KG1 (cell line): ENCODE data around the gene CD5L.

ENCODE experiments used
- DNase-seq: peaks from one replicate; lab custom pipeline; 2025; lab: John Stamatoyannopoulos, UW

The CD5L gene

GRCh38 chr1:157841708-157842107 is at the start of gene CD5L:
Gene CD5L (minus strand): TSS chr1:157841808. CDS start chr1:157841701, 107 bp downstream.
- no peak for DNase-seq

DNA sequence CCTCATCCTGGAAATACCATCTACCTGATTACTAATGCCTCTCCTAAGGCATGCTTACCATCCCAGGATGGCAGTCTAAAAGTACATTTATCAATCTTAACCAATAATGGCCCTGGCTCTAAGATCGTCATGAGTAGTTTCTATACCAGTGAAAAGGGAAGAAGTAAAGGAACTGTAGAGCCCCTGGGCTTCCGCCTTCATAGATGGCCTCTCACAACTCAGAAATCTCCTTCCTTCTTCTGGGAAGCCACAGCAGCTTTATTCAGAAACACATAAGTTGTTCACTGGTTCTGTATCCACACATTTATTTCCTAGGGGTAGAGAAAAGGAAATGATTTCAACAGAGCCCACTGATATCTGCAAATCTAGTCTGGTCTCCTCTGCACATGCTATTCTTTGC is 41.0 kb upstream of the CD5L start:
- DNase-seq = no peak

DNA sequence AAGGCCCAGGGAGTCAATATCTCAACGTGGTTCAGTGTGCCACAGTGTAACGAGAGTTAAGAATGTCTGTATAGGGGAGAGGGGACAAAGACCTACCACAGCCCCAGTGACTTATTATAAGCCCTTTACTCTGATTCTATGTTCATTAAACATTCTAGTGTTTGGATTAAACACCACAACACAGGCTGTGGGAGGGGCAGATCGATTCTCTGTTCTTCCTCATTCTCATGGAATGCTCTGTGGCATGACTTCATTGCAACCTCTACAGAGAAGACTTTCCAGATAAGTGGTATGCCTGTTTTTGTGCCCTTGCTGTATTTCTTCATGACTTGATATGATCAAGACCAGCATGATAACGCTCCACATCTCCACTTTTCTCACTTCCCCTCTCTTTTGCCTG is 39.0 kb upstream of the CD5L start:
- no peak for DNase-seq

DNA sequence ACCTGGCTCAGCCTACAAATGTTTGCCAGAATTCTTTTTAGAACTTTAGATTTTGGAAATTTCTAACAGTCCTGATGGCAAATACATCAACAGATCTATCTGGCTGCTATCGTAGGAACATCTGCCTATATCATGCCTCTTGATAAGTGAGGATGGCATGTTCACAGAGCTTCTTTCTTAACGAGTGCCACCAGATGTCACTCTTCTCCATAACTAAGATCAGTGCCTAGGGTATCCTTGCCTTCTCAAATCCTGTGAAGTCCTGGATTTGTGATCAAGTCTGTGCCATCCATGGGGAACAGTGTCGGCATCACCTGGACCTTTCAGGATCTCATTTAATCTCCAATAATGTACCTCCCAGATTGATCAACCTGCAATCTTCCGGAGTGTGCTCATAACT is 36.5 kb upstream of the CD5L start:
- no peak for DNase-seq

DNA sequence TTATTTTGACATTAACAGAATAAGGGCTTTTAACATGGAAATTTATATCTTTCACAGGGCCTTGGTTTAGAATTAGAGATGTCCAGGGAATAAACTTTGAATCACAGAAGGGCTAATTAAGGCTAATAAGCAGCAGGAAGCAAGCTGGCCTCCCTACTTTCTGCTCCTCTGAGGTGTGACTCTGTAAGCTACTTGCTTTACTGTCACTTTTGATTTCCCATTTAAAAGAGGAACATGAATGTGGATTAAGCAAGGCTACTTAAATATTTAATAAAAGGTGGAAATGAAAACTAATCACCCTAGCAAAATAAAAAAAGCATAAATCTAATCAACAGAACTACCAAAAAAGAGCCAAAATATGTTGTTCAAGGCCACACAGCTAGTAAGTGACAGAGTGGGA is 28.9 kb upstream of the CD5L start:
- DNase-seq = no peak

DNA sequence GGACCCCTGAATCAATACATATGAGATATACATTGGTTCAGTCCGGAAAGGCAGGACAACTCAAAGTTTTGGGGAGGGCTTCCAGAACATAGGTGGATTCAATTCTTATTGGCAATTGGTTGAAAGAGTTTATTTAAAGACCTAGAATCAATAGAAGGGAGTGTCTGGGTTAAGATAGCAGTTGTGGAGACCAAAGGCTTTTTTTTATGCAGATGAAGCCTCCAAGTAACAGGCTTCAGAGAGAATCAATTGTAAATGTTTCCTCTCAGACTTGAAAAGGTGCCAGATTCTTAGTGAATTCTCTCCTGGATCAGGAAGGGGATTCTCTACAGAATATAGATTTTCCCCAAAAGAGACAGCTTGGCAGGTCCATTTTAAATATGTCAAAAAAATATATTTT is 27.0 kb upstream of the CD5L start:
- DNase-seq = no peak

DNA sequence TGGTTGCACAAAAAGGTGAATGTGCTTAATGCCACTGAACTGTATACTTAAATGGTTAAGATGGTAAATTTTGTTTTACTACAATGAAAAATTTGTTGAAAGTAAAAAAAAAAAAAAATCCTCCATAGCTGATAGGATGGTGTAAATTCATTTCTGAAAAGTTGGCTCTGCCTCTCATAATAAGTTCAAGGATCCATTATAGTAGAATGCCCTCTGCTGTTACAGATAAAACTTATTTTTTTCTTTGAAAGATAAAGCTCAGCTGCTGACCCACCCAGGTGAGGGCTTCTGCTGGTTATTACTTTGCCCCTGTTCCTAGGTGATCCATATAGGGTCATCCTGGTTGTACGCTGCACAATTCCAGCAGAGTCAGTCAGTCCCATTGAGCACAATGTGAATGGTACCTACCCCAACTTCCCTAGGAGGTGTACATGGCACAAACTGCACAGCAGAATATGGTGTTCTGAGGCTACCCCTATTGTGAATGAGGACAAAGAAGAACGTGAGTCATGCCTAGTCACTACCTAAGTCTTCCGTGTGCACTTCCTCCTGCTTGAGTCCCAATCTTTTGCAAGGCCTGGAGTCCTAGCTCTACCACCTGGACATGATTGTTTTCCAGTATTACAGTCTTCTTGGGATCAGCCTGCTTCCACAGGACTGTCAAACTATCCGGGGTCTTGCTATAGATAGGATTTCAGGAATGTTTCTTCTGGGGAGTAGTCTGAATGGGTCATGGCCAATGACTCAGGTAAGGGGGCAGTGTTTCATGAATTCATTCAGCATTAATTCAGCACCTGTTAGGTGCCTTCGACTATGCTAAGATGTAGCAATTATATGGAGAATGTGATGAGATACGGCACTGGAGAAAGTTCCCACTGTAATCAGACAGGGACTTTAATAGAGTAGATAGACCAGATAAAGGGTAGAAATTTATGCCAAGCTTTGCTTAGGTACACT is 20.8 kb upstream of the CD5L start:
- no peak for DNase-seq

- DNase-seq = no peak
These were observed 14.9 kb upstream of the CD5L start for GRCh38 chr1:157856538-157856937.

GRCh38 chr1:157852476-157852875 is 10.9 kb upstream of the CD5L start:
- DNase-seq = no peak

DNA sequence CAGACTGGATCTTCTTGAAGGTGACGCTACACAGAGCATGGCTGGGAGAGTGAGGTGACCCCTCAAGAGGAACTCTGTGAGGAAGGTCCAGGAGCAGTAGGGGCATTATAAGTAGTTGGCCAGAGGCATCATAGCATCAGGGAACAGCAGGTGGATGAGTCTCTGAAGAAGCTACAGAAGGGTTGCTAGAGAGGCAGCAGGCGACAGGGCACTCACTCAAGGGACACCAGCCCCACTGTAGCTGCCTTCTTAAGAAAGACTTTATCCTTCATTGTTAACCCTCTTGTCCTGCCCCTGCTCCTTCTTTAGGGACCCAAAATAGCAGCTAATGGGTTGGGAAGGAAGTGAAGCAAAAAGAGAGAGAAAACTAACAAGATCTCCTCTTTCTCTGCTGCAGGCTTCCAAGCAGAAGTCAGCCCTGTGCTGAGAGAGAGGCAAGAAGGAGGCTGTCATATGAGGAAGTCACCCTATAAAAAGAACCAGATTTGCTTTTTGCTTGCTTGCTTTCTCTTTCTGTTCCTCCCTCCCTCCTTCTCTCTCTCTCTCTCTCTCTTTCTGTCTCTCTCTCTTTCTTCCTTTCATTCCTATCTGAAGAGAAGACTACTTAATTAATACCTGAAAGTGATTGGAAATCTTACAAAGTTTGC is 7.7 kb upstream of the CD5L start:
- no peak for DNase-seq

- DNase-seq = no peak
These were observed 2.7 kb upstream of the CD5L start for GRCh38 chr1:157844089-157844830.

DNA sequence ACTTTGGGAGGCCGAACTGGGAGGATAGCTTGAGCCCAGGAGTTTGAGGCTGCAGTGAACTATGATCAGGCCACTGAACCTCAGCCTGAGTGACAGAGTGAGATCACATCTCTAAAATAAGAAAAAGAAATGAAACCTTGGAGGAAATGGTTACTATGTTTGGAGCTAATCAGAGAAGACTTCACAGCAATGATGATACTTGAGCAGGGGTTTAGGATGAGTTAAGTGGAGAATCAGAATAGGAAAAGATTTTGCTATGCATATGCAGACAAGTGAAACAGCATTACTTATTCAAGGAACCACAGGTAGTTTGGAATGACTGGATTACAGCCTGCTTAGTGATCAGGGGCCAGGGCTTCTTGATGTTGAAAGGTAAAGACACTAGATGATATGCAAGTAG is 1.3 kb upstream of the CD5L start:
- DNase-seq = no peak

DNA sequence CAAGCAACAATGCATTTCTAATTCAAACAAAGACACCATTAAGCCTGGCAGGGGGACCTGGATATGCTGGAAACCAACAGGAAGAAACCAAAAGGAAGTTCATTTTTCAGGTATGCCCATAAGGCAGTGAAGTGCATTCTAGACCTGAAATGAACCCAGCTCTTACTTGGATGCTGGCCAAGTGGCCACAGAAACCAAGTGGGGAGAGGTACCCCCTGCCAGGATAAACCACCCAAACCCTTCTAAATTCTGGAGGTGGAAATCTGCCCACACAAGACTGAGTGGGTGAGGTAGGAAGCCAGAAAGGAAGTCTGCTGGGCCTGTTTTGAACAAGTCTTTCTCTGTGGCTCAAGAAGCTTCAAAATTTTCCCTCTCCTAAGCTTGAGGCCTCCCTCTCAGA is 2.6 kb downstream of the CD5L start:
- no peak for DNase-seq

DNA sequence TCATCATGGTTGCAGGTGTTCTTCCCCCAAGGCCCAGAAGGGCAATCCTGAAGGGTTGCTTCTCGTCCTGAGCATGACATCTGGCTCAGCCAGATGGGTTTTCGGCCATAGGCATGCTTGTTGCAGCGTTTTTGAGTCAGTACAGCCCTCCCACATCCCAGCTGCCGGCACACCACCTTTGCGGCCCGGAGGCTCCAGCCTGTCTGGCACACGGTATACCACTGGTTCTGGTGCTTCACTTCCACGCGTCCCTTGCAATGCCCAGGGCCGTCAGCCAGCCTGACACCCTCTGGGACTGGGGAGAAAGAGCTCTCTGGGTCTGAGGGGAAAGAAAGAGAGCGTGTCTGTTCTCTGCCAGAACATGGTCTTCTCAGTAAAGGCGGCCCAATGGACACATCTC is 7.2 kb downstream of the CD5L start:
- no peak for DNase-seq

DNA sequence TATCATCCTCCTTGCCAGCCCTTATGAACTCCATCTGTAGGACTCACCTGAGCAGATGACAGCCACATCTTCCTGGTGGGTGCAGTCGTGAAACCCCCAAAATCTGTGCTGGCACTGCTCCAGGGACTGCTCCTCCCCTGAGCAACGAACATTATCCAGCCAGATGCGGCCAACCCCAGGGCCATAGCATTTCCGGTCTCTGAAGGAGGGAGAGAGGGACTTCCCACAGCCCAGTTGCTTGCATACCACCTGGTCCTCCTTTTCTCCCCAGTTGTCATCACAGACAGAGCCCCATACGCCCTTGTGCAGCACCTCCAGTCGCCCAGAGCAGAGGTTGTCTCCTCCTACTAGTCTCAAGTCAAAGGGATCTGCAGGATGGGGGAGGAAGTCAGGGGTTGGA is 8.5 kb downstream of the CD5L start:
- no peak for DNase-seq

DNA sequence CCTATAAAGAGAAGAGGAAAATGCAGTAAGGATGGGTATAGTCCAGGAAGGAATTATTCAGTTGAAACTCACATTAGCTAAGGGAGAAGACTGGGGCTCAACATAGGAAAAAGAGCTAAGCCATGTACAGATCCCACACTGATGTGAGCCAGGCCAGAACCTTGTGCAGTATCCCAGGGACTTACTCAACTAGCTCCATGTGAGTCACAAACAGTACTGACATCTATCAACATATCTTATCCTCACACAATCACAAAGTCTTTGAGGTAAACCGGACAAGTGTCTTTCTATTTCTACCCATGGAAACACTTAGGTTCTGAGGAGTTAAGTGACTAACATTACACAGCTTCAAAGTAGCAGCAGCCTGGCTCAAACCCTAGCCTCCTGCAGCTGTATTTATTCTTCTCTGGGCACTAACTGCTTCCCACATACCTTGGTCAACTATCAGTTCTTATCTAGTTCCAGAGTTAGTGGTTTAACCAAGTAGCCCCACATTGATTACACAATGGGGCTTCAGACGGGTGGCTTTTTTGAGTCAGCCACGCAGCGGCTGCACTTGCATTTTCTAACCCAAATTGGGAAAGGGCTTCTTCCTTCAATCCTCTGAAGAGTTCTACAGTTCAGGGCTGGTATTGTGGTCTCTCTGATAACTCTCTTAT is 9.5 kb downstream of the CD5L start:
- no peak for DNase-seq

GRCh38 chr1:157830887-157831286 is 10.7 kb downstream of the CD5L start:
- no peak for DNase-seq

DNA sequence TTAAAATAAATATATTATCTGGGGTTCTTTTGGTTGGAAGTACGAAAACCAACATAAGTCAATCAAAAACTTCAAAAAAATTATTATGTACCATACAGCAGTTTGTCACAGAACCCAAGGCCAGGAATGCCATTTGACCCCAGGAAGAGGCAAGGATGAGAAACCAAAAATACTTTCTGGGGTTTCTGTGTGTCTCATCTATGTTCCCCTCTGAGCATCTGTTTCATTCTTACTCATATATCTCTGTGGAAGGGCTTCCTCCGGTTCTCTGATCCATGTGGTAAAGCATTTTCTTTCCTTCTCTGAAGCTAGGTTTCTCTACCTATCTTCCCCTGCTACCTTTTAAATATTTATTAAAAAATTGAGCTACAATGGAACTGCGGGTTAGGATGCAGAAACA is 11.9 kb downstream of the CD5L start:
- DNase-seq = no peak

DNA sequence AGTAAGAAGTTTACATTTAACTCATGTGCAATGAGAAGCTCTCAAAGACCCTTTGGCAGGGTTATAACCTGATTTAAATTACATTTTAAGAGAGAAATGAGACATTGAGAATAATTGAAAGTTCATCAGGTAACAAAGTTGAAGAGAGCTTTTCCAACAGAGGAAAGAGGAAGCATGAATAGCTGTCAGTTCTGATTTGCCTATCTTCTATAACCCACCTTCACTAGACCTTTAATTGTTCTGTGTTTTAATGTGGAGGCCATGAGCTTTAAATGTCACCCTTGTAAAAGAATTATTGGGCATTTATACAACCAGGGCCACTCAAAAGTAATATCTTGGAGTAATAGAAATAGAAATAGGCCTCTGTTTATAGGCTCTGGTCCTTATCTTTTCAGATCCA is 12.4 kb downstream of the CD5L start:
- DNase-seq = no peak

GRCh38 chr1:157820299-157820698 is 21.3 kb downstream of the CD5L start:
- no peak for DNase-seq

- no peak for DNase-seq
These were observed 21.7 kb downstream of the CD5L start, which contains the start of gene FCRL1 for GRCh38 chr1:157819896-157820295. Gene FCRL1 (minus strand): TSS chr1:157820120. CDS start chr1:157820037, 83 bp downstream.

- DNase-seq = no peak
These were observed 22.4 kb downstream of the CD5L start for GRCh38 chr1:157819215-157819614.
